PC-9 (cell line): ENCODE results near the gene IL23R. TPM values are rescaled to one million over a fixed set of nuclear protein-coding genes. Genes with fewer than 3 reads are reported as not detected.

ENCODE experiments used
- BruUV-seq: library from RNA; stranded (reverse); fragments of 400-500 nt; replicated peaks from 2 replicates; lab custom pipeline; 2021; lab: Mats Ljungman, UMichigan
- CTCF ChIA-PET: fragments of 300-600 bp; sonication (Branson Sonifier 250); formaldehyde crosslinking; loops from one replicate; lab custom pipeline; 2022; ENCODE audit warnings: antibody characterized with exemption; lab: Charles Lee
- POLR2A ChIA-PET: fragments of 300-600 bp; sonication (Branson Sonifier 250); formaldehyde crosslinking; loops from one replicate; lab custom pipeline; 2022; ENCODE audit warnings: antibody characterized with exemption; ENCODE audit not compliant: unreplicated experiment; lab: Charles Lee
- DNase-seq, 2 experiments: peaks; one replicate each; pipeline versions ENCODE4 v3.0.0 to v3.0.0-alpha.2; 2015 to 2022; ENCODE audit warnings: mixed read lengths in 1 of 2
- H2AFZ ChIP-seq: fragments of 200-600 bp; sonication (generic); 2 replicates; pipeline ENCODE4 v1.8.1; 2017; ENCODE audit warnings: antibody characterized with exemption
- H3F3A ChIP-seq: fragments of 200-600 bp; sonication (generic); 2 replicates; pipeline ENCODE4 v1.8.1; 2017; ENCODE audit warnings: antibody characterized with exemption, mild to moderate bottlenecking, low read depth; ENCODE audit not compliant: insufficient read depth
- H3K27ac ChIP-seq: fragments of 200-600 bp; sonication (generic); 2 replicates; pipeline ENCODE4 v1.6.1; 2016; ENCODE audit warnings: mixed run types
- H3K27me3 ChIP-seq: fragments of 200-600 bp; sonication (generic); 2 replicates; pipeline ENCODE4 v1.6.1; 2016; ENCODE audit warnings: low read depth, mixed run types; ENCODE audit not compliant: insufficient read depth
- H3K36me3 ChIP-seq: fragments of 200-600 bp; sonication (generic); 2 replicates; pipeline ENCODE4 v1.6.1; 2016; ENCODE audit warnings: low read depth, mixed run types
- H3K4me1 ChIP-seq: fragments of 200-600 bp; sonication (generic); replicated peaks from 2 replicates; pipeline ENCODE4 v1.6.1; 2016; ENCODE audit warnings: mixed run types; ENCODE audit not compliant: insufficient read depth
- H3K4me2 ChIP-seq: fragments of 200-600 bp; sonication (generic); 2 replicates; pipeline ENCODE4 v1.6.1; 2017; ENCODE audit warnings: mixed run types
- H3K4me3 ChIP-seq: fragments of 200-600 bp; sonication (generic); 2 replicates; pipeline ENCODE4 v1.6.1; 2016; ENCODE audit warnings: mixed run types
- H3K79me2 ChIP-seq: fragments of 200-600 bp; sonication (generic); 2 replicates; pipeline ENCODE4 v1.6.1; 2017; ENCODE audit warnings: low read depth, mixed run types
- H3K9me2 ChIP-seq: fragments of 200-600 bp; sonication (generic); 2 replicates; pipeline ENCODE4 v1.8.1; 2017; ENCODE audit warnings: mild to moderate bottlenecking; ENCODE audit not compliant: insufficient read depth
- H3K9me3 ChIP-seq: fragments of 200-600 bp; sonication (generic); 2 replicates; pipeline ENCODE4 v1.8.1; 2016; ENCODE audit warnings: low read depth; ENCODE audit not compliant: insufficient read depth
- H4K20me1 ChIP-seq: fragments of 200-600 bp; sonication (generic); 2 replicates; pipeline ENCODE4 v1.8.1; 2017; ENCODE audit not compliant: insufficient read depth
- CTCF ChIP-seq: fragments of 200-600 bp; sonication (generic); conservative IDR thresholded peaks from 2 replicates; pipeline ENCODE4 v1.6.1; 2017; ENCODE audit warnings: mixed run types, antibody characterized with exemption, mild to moderate bottlenecking, moderate library complexity
- EZH2 ChIP-seq: fragments of 200-600 bp; sonication (generic); IDR thresholded peaks from 2 replicates; pipeline ENCODE4 v1.8.0; 2017; ENCODE audit warnings: antibody characterized with exemption, low read depth
- intact Hi-C: fragments of 100-400 bp; cut with micrococcal nuclease; formaldehyde crosslinking; loops from one replicate; pipeline ENCODE4 v1.10.0; 2022; ENCODE audit not compliant: unreplicated experiment
- total RNA-seq: library from RNA; stranded (reverse); gene quantifications from 2 replicates; pipeline ENCODE4 v1.2.3, GENCODE V29; 2021

The IL23R gene
- total RNA-seq, 1 experiment from 2014 or later, result not detected

GRCh38 chr1:67171574-67171955 lies 5.3 kb downstream of the IL23R start:
- no peaks in the 10 kb centered on the region for H3K27me3 ChIP-seq
- POLR2A ChIA-PET, result no interaction called here
- H3K27ac ChIP-seq, result no peak overlapping the region
- no peak overlapping the region for H3K4me3 ChIP-seq
- CTCF ChIA-PET, result no interaction called here
- TF ChIP-seq CTCF (no peak), EZH2 (no peak)
- no peaks in the 10 kb centered on the region for H3K36me3 ChIP-seq
- no TSS peak for BruUV-seq
- intact Hi-C loops, result no loop called here
- no peak overlapping the region for H2AFZ ChIP-seq
- no peaks in the 10 kb centered on the region for H3K79me2 ChIP-seq
- no peaks in the 10 kb centered on the region; the same call in 1 of the 2 replicates for H3K4me1 ChIP-seq
- H4K20me1 ChIP-seq, result no peaks in the 10 kb centered on the region
- H3K4me2 ChIP-seq, result no peak overlapping the region
- H3K9me2 ChIP-seq, result no peaks in the 10 kb centered on the region
- H3K9me3 ChIP-seq, result no peaks in the 10 kb centered on the region
- H3F3A ChIP-seq, result no peaks in the 10 kb centered on the region
- DNase-seq, result no peak

GRCh38 chr1:67171978-67172377 lies 5.7 kb downstream of the IL23R start:
- Histone ChIP-seq H4K20me1 (no peaks in the 10 kb centered on the region), H2AFZ (no peak overlapping the region), H3K4me1 (no peaks in the 10 kb centered on the region; the same call in 1 of the 2 replicates), H3K79me2 (no peaks in the 10 kb centered on the region), H3K9me3 (no peaks in the 10 kb centered on the region), H3K4me2 (no peak overlapping the region), H3K4me3 (no peak overlapping the region), H3K27me3 (no peaks in the 10 kb centered on the region), H3F3A (no peaks in the 10 kb centered on the region), H3K36me3 (no peaks in the 10 kb centered on the region), H3K9me2 (no peaks in the 10 kb centered on the region), H3K27ac (no peak overlapping the region)
- no TSS peak for BruUV-seq
- no peak for TF ChIP-seq EZH2
- TF ChIP-seq CTCF, result no peak
- POLR2A ChIA-PET, result no interaction called here
- CTCF ChIA-PET, result no interaction called here
- intact Hi-C loops, result no loop called here
- DNase-seq, result no peak

GRCh38 chr1:67173988-67174387 lies 7.7 kb downstream of the IL23R start:
- intact Hi-C loops, result no loop called here
- BruUV-seq, result no TSS peak

More at GRCh38 chr1:67173988-67174387, 7.7 kb downstream of the IL23R start:
- no peak for DNase-seq
- Histone ChIP-seq H3K4me2 (no peak overlapping the region), H4K20me1 (no peaks in the 10 kb centered on the region), H3K4me1 (no peaks in the 10 kb centered on the region; the same call in 1 of the 2 replicates), H2AFZ (no peak overlapping the region), H3K27me3 (no peaks in the 10 kb centered on the region), H3K9me3 (no peaks in the 10 kb centered on the region), H3K9me2 (no peaks in the 10 kb centered on the region), H3K4me3 (no peak overlapping the region), H3K27ac (no peak overlapping the region), H3K36me3 (no peaks in the 10 kb centered on the region), H3K79me2 (no peaks in the 10 kb centered on the region), H3F3A (no peaks in the 10 kb centered on the region)
- POLR2A ChIA-PET, result no interaction called here
- CTCF ChIA-PET, result no interaction called here
- no peak for TF ChIP-seq CTCF
- no peak for TF ChIP-seq EZH2
